Ishikawa (cell line): ENCODE data around the gene SDCCAG8.

Experiments used
- EP300 ChIP-seq: IDR thresholded peaks from 2 replicates; pipeline ENCODE4 v1.6.1; 2012; ENCODE audit warnings: borderline replicate concordance
- NFIC ChIP-seq: IDR thresholded peaks from 2 replicates; pipeline ENCODE4 v1.6.1; 2012
- REST ChIP-seq: IDR thresholded peaks from 2 replicates; pipeline ENCODE4 v1.6.1; 2012; ENCODE audit warnings: low read depth, mild to moderate bottlenecking
- TAF1 ChIP-seq: IDR thresholded peaks from 2 replicates; pipeline ENCODE4 v1.6.1; 2012; ENCODE audit warnings: low read depth, mild to moderate bottlenecking
- TCF12 ChIP-seq: IDR thresholded peaks from 2 replicates; pipeline ENCODE4 v1.6.1; 2012; ENCODE audit warnings: low read depth
- YY1 ChIP-seq: IDR thresholded peaks from 2 replicates; pipeline ENCODE4 v1.6.1; 2012; ENCODE audit warnings: low read depth
- TF ChIP-seq, protein P1 (sequence below): IDR thresholded peaks from 2 replicates; pipeline ENCODE4 v1.6.1; 2012

- TF ChIP-seq YY1 (no peak), REST (no peak), NFIC (no peak), TAF1 (no peak), TCF12 (no peak), EP300 (no peak)
- TF ChIP-seq, protein P1, sequence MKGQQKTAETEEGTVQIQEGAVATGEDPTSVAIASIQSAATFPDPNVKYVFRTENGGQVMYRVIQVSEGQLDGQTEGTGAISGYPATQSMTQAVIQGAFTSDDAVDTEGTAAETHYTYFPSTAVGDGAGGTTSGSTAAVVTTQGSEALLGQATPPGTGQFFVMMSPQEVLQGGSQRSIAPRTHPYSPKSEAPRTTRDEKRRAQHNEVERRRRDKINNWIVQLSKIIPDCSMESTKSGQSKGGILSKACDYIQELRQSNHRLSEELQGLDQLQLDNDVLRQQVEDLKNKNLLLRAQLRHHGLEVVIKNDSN = no peak
These were observed 36.3 kb downstream of the SDCCAG8 start for GRCh38 chr1:243292117-243292516.
